HAP-1 (cell line): ENCODE measurements around the gene DDX27.
"Not testable (repeated sequence)": the region's sequence is repeated elsewhere in the genome, so short reads cannot be mapped to it uniquely, and the experiment has no call there.

Experiments
- DNase-seq, 2 experiments: peaks; one replicate each; pipeline ENCODE4 v3.0.0-alpha.2; 2016 to 2020; ENCODE audit warnings: low spot score in 2 of 2
- H3K27me3 ChIP-seq: fragments of 250-450 bp; sonication (Bioruptor Pico); 2 replicates; pipeline ENCODE4 v1.5.1; 2020; ENCODE audit warnings: low read depth, mild to moderate bottlenecking, moderate library complexity
- H3K36me3 ChIP-seq: fragments of 250-450 bp; sonication (Bioruptor Pico); replicated peaks from 2 replicates; pipeline ENCODE4 v1.5.1; 2020; ENCODE audit warnings: mild to moderate bottlenecking
- H3K4me1 ChIP-seq: fragments of 250-450 bp; sonication (Bioruptor Pico); 2 replicates; pipeline ENCODE4 v1.5.1; 2020; ENCODE audit warnings: mild to moderate bottlenecking
- H3K4me3 ChIP-seq: fragments of 250-450 bp; sonication (Bioruptor Pico); 2 replicates; pipeline ENCODE4 v1.5.1; 2020; ENCODE audit warnings: mild to moderate bottlenecking, moderate library complexity
- H3K9me3 ChIP-seq: fragments of 250-450 bp; sonication (Bioruptor Pico); 2 replicates; pipeline ENCODE4 v1.5.1; 2020; ENCODE audit warnings: mild to moderate bottlenecking, moderate library complexity
- in situ Hi-C: fragments of 300-500 bp; cut with MboI; formaldehyde crosslinking; loops from 3 replicates; pipeline ENCODE4 v1.14.3; 2020; ENCODE audit warnings: low sequenced_read_pairs, inconsistent platforms, mixed read lengths

Gene DDX27, protein sequence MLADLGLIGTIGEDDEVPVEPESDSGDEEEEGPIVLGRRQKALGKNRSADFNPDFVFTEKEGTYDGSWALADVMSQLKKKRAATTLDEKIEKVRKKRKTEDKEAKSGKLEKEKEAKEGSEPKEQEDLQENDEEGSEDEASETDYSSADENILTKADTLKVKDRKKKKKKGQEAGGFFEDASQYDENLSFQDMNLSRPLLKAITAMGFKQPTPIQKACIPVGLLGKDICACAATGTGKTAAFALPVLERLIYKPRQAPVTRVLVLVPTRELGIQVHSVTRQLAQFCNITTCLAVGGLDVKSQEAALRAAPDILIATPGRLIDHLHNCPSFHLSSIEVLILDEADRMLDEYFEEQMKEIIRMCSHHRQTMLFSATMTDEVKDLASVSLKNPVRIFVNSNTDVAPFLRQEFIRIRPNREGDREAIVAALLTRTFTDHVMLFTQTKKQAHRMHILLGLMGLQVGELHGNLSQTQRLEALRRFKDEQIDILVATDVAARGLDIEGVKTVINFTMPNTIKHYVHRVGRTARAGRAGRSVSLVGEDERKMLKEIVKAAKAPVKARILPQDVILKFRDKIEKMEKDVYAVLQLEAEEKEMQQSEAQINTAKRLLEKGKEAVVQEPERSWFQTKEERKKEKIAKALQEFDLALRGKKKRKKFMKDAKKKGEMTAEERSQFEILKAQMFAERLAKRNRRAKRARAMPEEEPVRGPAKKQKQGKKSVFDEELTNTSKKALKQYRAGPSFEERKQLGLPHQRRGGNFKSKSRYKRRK

DNA sequence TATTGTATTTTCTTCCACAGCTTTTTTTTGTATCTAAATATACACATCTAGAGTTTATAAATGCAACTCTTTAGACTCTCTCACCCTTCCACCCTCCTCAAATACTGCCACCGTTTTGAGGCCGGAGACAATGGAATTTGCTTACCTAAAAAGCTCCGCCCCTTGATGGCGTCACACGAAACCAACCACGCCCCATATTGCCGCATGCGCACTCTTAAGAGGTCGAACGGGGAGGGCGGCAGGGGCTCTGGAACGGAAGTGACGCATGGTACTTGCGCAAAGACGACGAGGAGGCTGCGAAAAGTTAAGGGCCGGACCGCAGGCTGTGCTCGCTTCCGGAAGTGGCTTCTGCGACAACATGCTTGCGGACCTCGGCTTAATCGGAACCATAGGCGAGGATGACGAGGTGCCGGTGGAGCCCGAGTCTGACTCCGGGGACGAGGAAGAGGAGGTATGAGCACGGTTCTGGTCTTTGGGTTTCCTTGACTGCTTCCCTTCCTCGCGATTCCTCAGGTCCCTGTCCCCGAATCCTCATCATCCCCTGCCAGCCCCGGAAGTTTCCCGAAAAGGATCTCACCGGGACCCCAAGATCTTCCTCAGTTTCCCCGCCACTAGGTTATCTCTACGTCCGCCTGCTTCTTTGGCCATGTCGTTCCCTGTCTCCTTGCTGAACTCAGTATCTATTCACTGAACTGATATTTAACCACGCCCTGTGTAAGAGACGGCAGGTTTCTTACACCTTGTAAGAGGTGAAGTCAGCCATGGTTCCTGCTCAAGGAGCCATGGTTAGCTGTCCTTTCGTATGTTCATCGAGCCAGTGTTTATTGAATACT is at the start of gene DDX27:
Gene DDX27, plus strand, starts transcription at position 326 of the 833 bp plus-strand sequence. Its CDS starts 33 bp downstream, at position 359.
- in situ Hi-C loops: loop anchor here (5.0 kb wide), 1 partner anchor 87 kb away; no protein-coding TSS in a partner anchor

DNA sequence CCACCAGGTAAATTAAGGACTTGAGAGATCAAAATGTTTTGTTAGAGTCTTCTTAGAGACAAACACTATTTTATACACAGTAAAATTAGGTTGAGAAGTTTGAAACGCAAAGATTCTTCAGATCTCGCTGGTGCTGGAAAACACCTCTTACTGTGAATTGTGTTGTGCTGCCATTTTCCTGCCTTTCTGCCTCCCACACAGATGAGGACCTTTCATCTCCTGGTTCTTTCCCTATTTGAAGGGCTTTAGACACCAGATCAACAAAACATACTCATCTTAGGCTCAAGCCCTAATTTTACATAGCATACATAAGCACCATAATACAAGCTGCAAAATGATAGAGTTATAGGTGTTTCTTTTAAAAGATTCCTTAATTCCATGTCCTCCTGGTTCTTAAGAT is 49.7 kb upstream of the DDX27 start:
- Histone ChIP-seq H3K36me3 (peaks cover 11% of the 10 kb centered on the region), H3K4me3 (no peak overlapping the region), H3K9me3 (no peaks in the 10 kb centered on the region), H3K27me3 (no peaks in the 10 kb centered on the region), H3K4me1 (peaks cover 11% of the 10 kb centered on the region; the same call in 1 of the 2 replicates)
- in situ Hi-C loops: no loop called here
- DNase-seq: no peak

More for the DNA sequence above, at the start of gene DDX27:
- no peaks in the 10 kb centered on the region for H3K27me3 ChIP-seq
- DNase-seq: peak; percentile 93 to 97
- peaks cover 29% of the 10 kb centered on the region for H3K36me3 ChIP-seq
- H3K4me3 ChIP-seq: peak within 1 kb of the TSS; percentile 81
- peaks cover 8% of the 10 kb centered on the region for H3K4me1 ChIP-seq
- H3K9me3 ChIP-seq: no peaks in the 10 kb centered on the region

DNA sequence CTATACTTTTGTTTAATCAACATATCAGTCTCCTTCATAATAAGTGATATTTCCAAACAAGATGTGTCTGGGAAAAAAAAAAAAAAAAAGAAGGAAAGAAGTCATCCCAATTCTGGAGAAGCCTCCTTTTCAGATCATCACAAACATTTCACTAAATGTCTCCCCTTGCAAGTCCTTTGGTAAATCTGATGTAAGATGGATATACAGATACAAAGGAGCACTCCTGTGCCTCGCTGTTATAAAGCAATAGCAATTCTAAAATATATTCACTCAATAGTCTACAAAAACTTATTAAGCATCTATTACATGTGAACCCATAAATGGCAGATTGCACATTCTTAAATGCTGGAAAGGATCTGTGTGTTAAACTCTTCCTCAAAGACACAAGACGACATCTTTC is 48.5 kb upstream of the DDX27 start:
- peaks cover 11% of the 10 kb centered on the region for H3K36me3 ChIP-seq
- H3K9me3 ChIP-seq: no peaks in the 10 kb centered on the region
- H3K4me3 ChIP-seq: no peak overlapping the region
- in situ Hi-C loops: no loop called here
- H3K27me3 ChIP-seq: no peaks in the 10 kb centered on the region
- DNase-seq: no peak
- H3K4me1 ChIP-seq: peaks cover 11% of the 10 kb centered on the region; the same call in 1 of the 2 replicates

DNA sequence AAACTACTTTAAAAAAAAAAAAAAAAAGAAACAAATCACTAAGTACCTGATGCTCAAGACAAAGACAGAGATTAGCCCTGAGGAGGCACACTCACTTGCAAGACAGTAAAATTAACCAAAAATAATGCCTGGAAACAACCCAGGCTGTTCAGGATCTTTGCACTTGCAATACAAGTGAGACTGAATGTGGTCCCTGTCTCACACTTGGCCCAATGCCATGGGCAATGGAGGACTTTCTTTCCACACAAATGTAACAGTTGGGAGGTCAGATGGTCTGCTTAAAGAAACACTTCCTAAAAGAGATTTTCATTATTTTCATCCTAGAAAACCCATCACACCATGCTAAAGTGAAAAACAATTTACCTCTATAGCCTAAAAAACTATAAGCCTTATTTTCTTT is 47.3 kb upstream of the DDX27 start:
- DNase-seq: no peak
- in situ Hi-C loops: no loop called here
- no peaks in the 10 kb centered on the region for H3K27me3 ChIP-seq
- peaks cover 17% of the 10 kb centered on the region for H3K36me3 ChIP-seq
- H3K4me1 ChIP-seq: peaks cover 11% of the 10 kb centered on the region; the same call in 1 of the 2 replicates
- H3K4me3 ChIP-seq: no peak overlapping the region
- H3K9me3 ChIP-seq: no peaks in the 10 kb centered on the region

DNA sequence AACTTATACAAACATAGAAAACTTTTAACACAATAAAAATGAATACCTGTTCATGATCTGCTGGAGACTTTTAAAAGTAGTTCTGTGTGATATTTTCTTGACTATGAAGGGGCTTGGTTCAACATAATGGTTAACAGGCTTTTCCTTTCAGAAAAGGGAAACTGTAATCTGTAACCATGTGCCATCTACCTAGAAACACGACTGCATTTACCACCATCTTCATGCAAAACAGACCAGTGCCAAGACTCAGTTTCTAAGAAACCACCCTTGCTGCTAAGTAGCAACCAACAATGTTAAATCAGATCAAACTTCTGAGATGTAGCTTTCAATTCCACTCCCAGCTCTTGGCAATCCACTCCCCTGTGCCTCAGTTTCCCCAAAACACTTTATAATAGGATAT is 46.8 kb upstream of the DDX27 start:
- no peaks in the 10 kb centered on the region for H3K9me3 ChIP-seq
- in situ Hi-C loops: no loop called here
- DNase-seq: no peak
- peaks cover 17% of the 10 kb centered on the region for H3K36me3 ChIP-seq
- peaks cover 11% of the 10 kb centered on the region; the same call in 1 of the 2 replicates for H3K4me1 ChIP-seq
- H3K27me3 ChIP-seq: no peaks in the 10 kb centered on the region
- H3K4me3 ChIP-seq: no peak overlapping the region

DNA sequence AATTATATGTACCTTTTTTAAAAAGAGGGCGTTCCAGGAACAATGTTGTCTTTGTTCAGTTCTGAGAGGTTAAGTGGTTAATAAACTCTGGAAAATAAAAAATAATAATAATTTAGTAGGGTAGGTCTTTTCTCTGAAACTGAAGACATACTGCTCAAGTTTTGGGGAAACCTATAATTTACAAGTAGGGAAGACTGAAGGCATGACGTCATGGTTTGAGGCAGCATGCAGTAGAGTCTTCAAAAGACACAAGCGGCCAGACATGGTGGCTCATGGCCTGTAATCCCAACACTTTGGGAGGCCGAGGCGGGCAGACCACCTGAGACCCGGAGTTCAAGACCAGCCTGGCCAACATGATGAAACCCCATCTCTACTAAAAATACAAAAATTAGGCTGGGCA is 45.0 kb upstream of the DDX27 start:
- Histone ChIP-seq H3K36me3 (peaks cover 27% of the 10 kb centered on the region), H3K4me1 (peaks cover 2% of the 10 kb centered on the region), H3K9me3 (no peaks in the 10 kb centered on the region), H3K27me3 (no peaks in the 10 kb centered on the region), H3K4me3 (no peak overlapping the region)
- DNase-seq: no peak
- in situ Hi-C loops: no loop called here

DNA sequence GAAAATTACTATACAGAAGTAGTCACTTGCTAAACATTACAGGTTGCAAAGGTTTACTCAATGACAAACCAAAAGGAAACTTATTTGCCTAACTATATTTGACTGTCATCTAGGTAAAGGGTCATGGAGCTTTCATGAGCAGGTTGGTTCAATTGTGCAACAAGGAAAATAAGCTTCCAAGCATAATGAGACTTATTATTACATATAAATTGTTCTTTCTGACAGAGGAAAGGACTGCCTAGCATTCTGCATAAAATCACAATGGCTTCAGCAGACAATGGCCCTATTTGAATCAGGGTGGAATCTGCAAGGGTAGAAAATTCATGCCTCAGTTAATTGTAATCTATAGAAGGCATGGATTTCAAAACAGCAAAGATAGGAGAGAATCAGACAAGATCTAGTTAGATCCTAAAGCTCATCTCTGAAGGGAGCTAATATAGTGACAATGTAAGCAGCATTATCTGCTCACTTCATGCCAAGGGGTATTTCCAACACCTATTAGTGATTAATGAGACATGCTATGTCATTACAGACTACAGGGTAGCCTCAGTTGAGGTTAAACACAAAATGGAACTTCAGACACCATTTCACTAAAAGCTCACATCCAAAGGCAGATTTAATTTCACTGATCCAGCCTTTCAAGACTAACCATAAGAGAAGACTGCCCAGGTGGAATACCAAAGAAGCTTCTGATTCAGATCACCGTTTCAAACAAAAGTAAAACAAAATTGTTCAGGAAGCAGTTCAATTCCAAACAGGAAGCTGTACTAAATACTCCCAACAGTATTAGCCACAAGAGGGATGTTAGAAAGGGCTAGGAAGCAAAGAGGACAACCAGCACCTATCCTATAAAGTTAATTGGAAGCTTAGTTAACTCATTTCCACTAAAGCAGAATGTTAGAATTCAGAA is 39.6 kb upstream of the DDX27 start:
- no peaks in the 10 kb centered on the region for H3K27me3 ChIP-seq
- in situ Hi-C loops: no loop called here
- no peaks in the 10 kb centered on the region for H3K9me3 ChIP-seq
- DNase-seq: peak; percentile 28 to 71
- H3K36me3 ChIP-seq: peaks cover 16% of the 10 kb centered on the region
- peaks cover 46% of the 10 kb centered on the region for H3K4me1 ChIP-seq
- H3K4me3 ChIP-seq: no peak overlapping the region

DNA sequence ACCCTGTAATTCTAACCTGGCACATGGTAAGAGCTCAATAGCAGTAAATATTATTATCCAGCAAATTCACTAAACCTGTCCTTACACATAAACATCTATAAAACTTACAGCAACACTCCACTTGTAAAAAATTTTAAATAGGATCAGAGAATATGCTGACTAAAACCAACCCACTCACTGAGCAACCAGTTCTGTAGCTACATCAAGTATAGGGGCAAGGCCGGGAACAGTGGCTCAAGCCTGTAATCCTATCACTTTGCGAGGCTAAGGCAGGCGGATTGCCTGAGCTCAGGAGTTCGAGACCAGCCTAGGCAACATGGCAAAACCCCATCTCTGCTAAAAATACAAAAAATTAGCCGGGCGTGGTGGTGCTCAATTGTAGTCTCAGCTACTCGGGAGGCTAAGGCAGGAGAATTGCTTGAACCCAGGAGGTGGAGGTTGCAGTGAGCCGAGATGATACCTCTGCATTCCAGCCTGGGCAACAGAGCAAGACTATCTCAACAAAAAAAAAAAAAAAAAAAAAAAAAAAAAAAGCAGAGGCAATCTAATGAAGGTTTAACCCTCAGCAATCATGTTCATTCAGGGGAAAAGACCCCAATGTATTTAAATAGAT is 37.8 kb upstream of the DDX27 start:
- peak in 1 of 2 experiments; percentile 65 for DNase-seq
- H3K27me3 ChIP-seq: no peaks in the 10 kb centered on the region
- no peak overlapping the region for H3K4me3 ChIP-seq
- in situ Hi-C loops: no loop called here
- peaks cover 61% of the 10 kb centered on the region for H3K4me1 ChIP-seq
- no peaks in the 10 kb centered on the region for H3K9me3 ChIP-seq
- H3K36me3 ChIP-seq: peaks cover 19% of the 10 kb centered on the region

DNA sequence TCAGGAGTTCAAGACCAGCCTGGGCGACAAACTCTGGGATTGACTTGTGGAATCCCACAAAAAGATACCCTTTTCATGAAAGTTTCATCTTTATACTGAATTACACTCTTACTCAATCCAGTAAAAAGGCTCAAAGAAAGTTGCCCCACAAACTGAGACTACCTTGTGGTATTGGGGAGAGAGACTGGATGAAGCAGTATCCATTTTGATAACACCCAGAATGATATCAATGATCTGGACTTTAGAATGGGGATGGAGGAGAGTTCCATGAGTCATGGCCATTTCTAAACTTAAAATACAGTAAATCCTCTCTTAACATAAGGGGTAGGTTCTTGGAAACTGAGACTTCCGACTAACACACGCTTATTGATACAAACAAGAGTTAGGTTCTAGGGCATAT is 35.8 kb upstream of the DDX27 start:
- peaks cover 63% of the 10 kb centered on the region for H3K4me1 ChIP-seq
- H3K27me3 ChIP-seq: no peaks in the 10 kb centered on the region
- no peak overlapping the region for H3K4me3 ChIP-seq
- no peaks in the 10 kb centered on the region for H3K9me3 ChIP-seq
- DNase-seq: no peak
- H3K36me3 ChIP-seq: peaks cover 9% of the 10 kb centered on the region
- in situ Hi-C loops: no loop called here

DNA sequence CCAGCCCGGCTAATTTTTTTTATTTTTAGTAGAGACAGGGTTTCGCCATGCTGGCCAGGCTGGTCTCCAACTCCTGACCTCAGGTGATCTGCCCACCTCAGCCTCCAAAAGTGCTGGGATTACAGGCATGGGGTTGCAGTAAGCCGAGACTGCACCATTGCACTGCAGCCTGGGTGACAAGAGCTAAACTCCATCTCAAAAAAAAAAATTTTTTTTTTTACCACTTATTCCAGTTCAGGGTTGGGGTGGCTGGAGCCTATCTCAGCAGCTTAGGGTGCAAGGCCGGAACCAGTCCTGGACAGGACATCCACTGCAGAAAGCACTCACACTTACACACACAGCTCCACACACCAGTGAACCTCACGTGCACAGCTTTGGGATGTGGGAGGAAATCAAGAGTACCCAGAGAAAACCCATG is 35.1 kb upstream of the DDX27 start:
- in situ Hi-C loops, DNase-seq, H3K4me3 ChIP-seq, H3K27me3 ChIP-seq, H3K9me3 ChIP-seq, H3K36me3 ChIP-seq: not testable (repeated sequence)
- peaks cover 62% of the 10 kb centered on the region for H3K4me1 ChIP-seq

DNA sequence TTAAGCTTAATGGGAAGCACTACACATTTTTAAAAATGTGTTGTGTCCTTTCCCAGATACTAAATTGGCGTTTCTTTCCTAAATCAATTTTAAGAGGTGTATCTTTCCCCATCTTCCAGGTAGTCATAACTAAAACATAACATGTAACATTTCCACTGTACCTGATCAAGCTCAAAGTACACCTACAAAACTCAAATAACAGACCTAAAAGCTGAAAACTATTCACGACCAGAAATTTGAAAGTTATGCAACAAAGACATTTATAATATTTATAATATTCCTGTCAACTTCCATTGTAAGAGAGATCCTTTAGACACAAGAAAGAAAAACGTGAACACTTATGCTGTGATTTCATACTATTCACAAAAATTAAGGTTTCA is 34.5 kb upstream of the DDX27 start:
- H3K4me1 ChIP-seq: peaks cover 56% of the 10 kb centered on the region

DNA sequence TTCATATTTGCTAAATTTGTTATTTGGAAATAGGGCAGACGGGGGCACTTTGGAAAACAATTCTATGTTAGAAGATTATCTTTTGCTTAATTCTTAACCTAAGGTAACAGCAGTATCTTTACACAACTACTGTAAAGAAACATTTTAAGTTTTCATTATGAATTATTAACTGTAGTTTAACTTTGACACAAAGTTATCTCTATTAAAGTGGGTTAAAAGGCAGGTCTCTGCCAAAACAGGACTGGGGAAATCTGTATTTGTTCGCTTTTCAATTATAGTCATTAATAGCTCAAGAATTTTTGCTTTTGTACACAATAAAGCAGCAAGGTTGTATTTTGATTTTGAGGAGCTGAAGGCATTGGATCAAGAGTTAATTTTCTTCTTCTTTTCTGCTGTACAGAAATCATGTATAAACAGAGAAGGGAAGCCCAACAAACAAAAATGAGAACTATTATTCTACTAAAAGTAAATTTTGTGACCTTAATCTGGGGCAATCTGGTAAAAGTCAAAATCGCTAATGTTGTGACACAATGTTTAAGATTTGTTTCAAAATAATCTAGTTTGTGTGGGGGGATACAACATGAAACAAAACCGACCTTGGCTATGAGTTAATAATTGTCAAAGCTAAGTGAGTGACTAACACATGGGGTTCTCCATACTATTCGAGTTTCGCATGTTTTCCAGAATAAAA is 34.0 kb upstream of the DDX27 start:
- Histone ChIP-seq H3K4me3 (no peak overlapping the region), H3K4me1 (peaks cover 51% of the 10 kb centered on the region), H3K9me3 (no peaks in the 10 kb centered on the region), H3K36me3 (peaks cover 8% of the 10 kb centered on the region; the same call in 1 of the 2 replicates), H3K27me3 (no peaks in the 10 kb centered on the region)
- in situ Hi-C loops: no loop called here
- no peak for DNase-seq

More for the DNA sequence above, 34.5 kb upstream of the DDX27 start:
- Histone ChIP-seq H3K27me3 (no peaks in the 10 kb centered on the region), H3K9me3 (no peaks in the 10 kb centered on the region), H3K4me3 (no peak overlapping the region), H3K36me3 (peaks cover 8% of the 10 kb centered on the region; the same call in 1 of the 2 replicates)
- no peak for DNase-seq
- in situ Hi-C loops: no loop called here
